AG09319 (cell line): ENCODE results near the gene ZSWIM1.

Experiments used
- DNase-seq: peaks from one replicate; pipeline ENCODE4 v3.0.0-alpha.2; 2010; ENCODE audit warnings: low read depth; ENCODE audit errors: extremely low read depth
- CTCF ChIP-seq: IDR thresholded peaks from 2 replicates; pipeline ENCODE4 v1.5.1; 2011; ENCODE audit warnings: low read depth, mild to moderate bottlenecking, inconsistent platforms, low read length, moderate library complexity

ZSWIM1 gene

GRCh38 chr20:45911486-45912343 is 30.7 kb downstream of the ZSWIM1 start, which contains the start of gene PLTP:
PLTP (minus strand) TSS chr20:45912155; CDS start chr20:45911452, 703 bp downstream.
- TF ChIP-seq CTCF: no peak
- DNase-seq: no peak

GRCh38 chr20:45912344-45912682 is 31.3 kb downstream of the ZSWIM1 start:
- no peak for TF ChIP-seq CTCF
- DNase-seq: no peak

- no peak for DNase-seq
- TF ChIP-seq CTCF: no peak
Measured at GRCh38 chr20:45913116-45913515, 32.1 kb downstream of the ZSWIM1 start.

- no peak for TF ChIP-seq CTCF
- DNase-seq: no peak
Measured at GRCh38 chr20:45917790-45918141, 36.7 kb downstream of the ZSWIM1 start.

GRCh38 chr20:45918182-45918737 is 37.2 kb downstream of the ZSWIM1 start:
- DNase-seq: no peak
- no peak for TF ChIP-seq CTCF

- no peak for TF ChIP-seq CTCF
- no peak for DNase-seq
Measured at GRCh38 chr20:45918779-45919537, 37.9 kb downstream of the ZSWIM1 start.
